ENCODE results near the gene OCRL.

The OCRL gene

DNA sequence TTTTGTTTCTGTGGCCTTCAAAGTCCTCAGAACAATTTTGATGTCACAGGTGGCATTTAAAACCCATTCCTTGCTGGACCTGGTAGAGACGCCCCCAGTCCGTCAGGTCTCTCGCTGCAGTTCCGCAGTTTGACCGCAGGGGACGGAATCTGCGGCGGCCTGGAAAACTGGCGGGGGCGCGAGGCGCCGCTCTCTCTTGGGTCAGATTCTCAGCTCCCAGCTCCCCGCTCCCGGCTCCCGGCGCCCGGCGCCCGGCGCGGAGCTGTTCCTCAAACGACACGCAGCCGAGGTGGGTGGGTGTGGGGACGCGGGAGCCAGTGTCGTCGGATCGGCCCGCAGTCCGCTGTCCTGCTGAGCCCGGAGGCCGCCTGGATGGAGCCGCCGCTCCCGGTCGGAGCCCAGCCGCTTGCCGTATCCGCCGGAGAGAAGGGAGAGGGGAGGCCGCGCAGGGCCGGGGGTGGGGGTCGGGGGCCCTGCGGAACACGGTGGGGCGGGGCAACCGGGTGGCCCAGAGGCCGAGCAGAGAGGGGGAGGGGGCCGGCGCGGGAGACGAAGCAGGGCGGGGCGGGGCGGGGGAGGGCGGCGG lies at the start of gene OCRL:
OCRL (plus strand) TSS at position 192 of the 586 bp plus-strand sequence; CDS start at position 373, 181 bp downstream.
- peak; percentile 84 for DNase-seq

DNA sequence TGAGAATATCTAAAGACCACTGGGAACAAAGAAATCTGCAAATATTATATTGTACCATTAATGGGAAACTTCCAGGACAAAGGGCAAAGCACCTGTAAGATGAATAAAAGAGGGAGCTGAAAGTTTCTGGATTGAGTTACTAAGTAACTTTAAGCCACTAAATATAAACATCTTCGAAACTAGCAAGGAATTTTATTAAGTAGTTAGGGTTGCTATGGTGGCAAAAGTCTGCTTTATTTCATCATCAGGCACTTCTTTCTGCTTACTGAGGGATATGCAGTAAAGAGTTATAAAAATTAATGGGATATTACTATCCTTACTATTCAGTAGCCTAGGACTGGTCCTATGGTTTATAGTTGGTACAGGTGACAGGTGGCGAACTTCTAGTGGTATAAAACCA lies 49.7 kb upstream of the OCRL start:
- DNase-seq: no peak

DNA sequence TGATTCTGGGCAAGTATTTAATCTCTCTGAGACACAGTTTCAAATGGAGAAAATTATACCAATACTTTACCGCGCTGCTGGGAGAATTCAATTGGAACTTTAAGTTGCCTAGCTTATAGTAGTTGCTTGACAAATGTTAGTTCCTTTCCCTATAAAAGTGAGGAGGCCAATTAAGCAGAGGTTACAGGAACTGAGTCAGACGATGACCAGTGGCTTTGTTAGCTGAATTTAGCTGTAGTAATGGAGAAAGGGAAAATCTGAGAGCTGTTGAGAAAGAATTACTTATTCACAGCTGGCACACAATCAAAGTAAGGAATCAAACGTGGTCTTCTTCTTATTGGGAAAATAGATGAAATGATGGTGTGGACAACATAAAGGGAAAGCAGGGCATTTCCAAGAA lies 46.4 kb upstream of the OCRL start:
- DNase-seq: no peak

DNA sequence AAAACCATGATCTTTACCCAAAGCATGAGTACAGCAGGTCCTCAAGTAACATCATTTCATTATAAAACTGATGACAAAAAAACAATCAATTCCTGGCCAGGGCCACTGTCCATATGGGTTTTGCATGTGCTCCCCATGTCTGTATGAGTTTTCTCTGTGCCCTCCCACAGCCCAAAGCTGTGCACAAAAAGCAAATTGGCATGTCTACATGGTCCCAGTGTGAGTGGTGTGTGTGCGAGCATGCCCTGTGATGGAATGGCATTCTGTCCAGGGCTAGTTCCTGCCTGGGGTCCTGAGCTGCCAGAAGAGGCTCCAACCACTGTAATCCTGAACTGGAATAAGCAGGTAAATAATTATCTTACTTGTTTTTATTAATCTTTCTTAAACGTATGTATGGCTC lies 45.2 kb upstream of the OCRL start:
- no peak for DNase-seq

DNA sequence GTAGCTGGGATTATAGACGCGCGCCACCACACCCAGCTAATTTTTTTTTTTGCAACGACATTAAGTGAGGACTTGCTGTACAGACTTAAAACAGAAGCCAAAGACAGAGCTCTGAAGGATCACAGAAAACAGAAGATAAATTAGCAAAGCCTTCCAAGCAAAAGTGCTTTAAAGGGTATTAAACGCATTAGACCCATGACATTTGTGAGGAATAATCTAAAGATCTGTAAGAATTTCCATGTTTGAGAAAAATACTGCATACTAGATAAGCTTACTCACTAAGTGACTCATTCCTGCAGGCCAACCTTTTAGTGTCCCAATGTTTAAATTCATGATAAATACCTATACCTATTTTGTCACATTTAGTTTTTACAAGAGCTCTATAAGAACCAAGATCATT lies 44.2 kb upstream of the OCRL start:
- no peak for DNase-seq

DNA sequence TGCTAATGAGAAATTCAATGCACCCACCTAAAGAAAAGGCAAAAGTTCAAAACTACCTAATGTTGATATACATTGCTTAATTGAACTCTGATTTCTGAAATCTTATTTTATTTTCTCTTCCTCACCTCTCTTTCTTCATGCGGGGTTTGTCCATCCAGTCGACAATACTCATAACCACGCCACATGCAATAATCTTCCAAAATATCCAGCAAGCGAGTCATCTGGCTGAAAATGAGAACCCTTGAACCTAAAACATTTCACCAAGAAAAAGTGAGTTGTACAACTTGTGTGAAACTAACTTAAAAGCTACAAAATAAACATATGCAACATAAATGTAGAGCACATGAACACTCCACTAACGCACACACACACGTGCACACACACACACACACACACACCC lies 43.4 kb upstream of the OCRL start:
- DNase-seq: no peak

DNA sequence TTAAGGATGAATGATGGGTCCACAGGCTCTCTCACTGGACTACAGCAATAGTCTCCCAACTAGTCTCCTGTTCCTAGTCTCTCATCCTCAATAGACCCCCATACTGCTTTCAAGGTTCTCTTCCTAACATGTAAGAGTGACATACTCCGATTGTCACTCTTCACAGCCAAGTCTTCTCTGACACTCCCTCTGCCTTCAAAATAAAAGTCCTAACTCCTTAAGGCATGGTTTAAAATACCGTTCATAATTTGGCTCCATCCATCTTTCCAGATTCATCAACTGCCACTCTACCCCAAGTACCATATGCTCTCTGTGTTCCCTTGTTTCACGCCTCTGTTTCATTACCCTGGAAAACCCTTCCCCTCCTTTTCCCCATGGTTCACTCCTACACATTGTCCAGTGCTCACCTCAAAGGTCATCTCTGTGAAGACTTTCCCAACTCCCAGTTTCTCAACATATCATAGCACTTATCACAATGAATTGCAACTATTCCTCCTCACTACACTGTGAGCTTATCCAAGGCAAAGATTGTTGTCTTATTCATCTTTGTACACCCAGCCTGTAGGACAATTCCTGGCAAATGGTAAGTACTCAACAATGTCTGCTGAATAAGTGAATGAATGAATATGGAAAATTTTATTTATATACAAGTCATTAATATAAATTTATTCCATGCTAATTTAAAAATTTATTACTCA lies 42.8 kb upstream of the OCRL start:
- no peak for DNase-seq

DNA sequence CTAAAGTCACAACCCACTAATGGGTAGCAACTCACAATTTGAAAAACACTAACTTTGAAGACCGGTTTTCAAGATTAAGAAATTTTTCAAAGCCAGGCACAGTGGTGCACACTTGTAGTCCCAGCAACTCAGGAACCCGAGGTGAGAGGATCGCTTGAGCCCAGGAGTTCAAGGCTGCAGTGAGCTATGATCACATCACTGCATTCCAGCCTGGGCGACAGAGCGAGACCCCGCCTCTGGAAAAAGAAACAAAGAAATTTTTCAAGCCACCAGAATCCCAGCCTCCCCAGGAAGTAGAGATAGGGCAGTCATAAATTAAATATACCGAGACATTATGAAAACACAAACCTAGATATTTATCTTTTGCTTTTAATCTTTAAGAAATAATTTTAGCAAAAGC lies 29.7 kb upstream of the OCRL start:
- no peak for DNase-seq

DNA sequence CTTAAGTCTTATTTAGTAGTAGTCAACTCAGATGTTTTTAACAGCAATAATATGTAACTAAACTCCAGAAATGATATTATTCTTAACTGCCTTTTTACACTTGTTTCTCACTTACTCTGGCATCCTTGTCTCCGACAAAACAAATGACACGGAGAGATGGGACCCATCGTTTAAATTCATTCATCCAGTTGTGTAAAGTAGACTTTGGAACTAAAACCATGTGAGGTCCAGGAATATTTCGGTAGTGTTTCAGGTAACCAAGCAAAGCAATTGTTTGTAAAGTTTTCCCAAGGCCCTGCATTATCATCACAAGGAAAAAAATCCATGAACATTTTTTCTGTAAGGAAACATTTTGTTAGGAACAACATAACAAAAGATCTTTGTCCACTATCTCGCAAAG lies 28.4 kb upstream of the OCRL start:
- DNase-seq: no peak

DNA sequence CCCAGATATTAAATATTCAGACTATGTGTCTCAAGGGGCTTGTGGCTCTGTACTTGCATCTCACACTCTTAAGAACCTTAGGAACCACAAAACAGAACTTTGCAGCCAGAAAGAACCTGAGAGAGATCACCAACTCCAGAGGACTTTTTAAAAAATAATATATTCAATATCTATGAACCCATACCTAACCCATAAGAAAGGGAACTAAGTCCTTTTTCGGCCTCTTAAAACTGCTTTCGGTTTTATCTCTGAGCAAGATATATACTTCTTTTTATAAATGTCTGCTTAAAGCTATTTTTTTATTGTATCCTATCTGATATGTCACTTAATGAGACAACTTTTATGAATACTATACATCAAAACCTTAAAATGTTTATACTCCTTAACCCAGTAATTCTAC lies 27.6 kb upstream of the OCRL start:
- no peak for DNase-seq

DNA sequence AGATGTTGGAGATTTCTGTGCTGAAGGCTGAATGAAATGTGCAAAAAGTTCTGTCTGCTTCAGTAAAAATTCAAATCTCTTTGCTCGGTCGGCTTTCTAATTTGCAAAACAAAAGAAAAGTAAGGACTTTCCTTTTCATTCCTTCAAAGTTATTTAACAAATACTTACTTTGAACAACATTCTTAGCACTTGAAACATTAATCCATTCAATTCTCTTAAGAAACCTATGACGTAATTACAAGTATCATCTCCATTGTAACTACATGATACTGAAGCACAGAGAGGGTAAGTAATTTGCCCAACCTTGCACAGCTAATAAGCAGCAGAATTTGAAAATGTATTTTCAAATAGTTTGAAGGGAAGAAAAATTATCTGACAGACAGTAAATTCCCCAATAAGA lies 23.7 kb upstream of the OCRL start:
- no peak for DNase-seq

DNA sequence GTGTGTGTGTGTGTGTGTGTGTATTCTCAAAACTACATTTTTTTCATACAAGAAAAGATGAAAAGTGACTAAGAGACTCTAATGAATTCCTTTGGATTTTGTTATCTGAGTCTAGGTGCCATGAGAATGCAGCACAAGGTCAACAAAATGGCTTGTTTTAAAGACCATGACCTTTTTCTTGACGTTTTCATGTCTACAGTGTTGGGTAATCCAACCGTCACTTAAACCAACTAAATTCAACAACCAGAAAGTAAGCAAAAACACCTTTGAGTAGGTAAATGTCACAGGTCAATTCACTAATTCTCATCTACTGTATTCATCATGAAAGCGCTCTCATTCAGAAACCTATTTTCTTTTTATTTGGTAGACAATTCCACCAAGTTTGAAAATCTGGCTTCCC lies 19.9 kb upstream of the OCRL start:
- DNase-seq: no peak

DNA sequence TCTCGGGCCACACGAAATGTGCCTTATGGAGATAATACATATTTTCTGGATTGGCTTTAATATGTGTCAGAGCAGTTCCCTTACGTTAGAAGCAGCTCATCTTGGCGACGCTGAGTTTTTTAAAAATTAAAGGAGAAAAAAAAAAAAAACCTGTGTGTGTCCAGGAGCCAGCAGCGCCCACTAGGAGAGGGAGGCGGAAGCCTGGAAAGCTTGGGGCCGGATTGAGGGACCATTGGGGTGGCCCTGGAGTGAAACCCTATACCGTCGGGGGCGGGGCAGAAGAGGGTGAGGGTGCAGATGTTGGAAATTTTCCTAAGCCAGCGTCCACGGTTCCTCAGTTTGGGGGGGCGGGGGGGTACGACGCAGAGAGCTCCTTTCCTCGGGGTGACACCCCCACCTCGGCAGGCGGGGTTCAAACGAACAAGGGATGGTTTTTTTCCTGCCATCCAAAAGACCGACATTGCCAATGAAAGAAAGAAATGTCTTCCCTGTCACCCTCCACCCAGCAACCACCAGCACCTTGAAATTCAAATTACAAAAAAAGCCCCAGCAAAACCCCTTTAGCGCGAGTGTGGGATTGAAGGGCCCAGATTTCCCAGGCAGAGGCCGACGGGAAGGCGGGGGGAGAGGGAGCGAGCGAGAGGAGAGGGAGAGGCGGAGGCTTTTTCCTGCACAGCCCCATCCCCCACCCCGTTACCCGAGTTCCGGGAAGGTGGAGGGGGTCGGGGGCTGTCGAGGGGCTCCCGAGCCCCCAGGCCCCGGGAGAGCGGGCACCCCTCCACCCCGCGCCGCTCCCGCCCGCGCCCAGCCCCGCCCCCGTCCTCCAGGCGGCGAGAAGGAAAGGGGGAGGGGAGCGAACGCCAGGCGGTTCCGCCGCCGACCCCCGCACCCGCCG lies 17.6 kb upstream of the OCRL start:
- DNase-seq: peak; percentile 70

DNA sequence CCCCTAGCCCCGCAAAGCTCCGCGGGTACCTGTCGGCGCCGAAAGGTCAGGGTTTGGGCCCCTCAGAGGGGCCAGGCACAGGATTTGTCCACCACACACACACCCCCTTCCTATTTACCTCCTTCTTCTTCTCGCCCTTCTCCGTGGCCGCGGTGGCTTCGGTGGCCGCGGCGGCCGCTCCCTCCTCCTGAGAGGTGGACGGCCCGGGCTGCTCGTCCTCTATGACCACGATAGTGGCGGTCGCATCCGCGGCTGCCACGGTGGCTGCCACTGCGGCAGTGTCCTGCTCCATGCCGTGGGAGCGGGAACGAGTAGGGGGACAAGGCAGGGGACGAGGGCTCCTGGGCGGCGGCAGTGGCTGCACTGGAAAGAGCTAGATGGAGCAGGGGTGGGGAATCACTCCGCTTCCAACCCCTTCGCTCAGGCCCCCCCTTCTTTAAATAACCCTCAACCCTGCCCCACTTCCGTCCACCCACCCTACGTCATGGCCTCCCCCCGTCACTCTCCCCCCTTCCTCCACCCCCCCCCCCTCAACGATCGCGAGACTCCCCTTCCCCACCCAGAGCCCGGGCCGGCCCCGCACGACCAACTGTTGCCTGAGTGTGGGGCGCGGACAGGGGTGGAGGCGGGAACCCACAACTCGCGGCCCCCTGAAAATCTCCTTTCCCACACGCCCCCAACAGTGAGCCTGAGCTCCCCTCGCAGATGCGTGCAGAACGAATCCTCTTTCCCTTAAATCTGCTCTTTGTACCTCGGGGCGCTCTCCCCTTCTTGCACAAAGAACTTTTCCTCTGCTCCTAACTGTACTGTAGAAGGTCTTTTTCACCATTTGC lies 16.8 kb upstream of the OCRL start, which contains the start of gene SMARCA1:
SMARCA1 (minus strand) TSS at position 412 of the 833 bp plus-strand sequence; CDS start at position 292, 120 bp downstream.
- peak; percentile 79 for DNase-seq

DNA sequence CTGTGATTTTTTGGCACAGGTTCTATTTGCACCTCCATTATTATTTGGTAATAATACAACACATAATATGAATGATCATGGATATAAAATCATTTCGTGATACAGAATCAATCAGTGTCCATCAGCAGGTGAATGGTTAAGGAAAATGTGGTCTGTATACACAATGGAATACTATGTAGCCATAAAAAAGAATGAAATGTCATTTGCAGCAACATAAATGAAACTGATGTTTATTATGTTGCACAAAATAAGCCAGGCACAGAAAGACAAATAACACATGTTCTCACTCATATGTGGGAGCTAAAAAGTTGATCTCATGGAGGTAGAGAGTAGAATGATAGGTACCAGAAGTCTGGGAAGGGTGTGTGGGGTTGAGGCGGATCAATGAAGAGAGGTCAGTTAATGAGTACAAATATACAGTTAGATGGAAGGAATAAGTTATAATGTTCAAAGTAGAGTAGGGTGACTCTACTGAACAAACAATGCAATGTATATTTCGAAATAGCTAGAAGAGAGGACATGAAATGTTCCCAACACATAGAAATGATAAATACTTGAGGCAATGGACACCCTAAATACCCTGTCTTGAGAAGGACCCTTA lies 15.7 kb upstream of the OCRL start:
- DNase-seq: no peak

DNA sequence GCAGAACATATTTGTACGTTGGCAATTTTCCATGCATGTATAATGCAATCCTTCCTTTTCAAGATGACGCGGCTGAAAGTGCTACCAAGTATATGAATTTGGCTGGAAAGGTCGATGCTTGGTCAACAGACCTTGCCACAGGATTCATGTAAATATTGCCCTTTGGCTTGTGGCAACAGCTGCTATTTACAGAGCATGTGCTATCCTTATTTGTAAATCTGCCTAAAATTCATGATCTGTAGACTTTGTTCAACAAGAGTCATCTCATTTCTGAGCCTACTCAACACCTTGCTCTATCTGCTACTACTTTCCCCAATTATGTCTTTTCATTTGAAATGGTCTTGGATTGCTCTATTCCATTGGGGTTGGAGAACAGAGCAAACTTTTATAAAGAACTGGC lies 14.9 kb upstream of the OCRL start:
- DNase-seq: no peak

DNA sequence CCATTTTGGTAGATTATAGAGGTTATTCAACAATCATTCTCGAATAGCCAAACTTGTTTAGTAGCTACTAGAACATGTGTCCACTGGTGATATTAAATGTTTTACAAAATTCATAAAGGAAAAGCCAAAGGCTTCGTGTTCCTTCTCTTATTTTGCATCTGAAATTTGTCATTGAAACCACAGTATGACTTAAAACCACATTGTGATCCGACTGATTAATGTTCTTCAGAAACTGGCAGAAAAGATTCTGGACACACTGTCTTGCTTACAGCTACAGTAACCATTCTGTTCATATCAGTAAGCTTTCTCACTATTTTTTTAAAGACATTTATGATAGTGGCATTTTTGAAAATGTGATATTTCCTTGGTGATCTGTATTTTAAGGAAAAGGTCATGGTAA lies 14.2 kb upstream of the OCRL start:
- no peak for DNase-seq

DNA sequence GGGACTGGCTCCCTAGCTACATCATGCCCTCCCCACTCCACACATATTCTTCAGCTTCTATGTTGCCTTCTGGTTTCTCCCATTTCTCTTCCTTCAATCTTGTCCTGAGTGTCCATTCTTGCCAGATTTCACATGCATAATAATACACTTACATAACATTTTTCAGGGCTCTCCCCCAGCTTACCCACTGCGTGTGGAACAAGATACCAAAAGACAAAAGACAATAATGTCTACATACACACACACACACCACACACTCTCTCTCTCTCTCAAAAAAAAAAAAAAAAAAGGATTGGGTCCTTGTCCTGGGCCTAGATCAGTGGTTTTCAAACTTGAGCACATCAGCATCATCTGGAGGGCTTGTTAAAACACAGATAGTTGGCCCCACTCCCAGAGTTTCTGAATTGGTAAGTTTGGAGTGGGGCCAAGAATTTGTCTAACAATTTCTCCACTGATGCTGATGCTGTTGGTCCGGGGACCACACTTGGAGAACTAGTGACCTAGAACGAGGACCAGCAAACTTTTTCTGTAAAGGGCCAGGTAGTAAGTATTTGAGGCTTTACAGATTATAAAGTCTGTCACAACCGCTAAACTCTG lies 10.3 kb upstream of the OCRL start:
- no peak for DNase-seq

DNA sequence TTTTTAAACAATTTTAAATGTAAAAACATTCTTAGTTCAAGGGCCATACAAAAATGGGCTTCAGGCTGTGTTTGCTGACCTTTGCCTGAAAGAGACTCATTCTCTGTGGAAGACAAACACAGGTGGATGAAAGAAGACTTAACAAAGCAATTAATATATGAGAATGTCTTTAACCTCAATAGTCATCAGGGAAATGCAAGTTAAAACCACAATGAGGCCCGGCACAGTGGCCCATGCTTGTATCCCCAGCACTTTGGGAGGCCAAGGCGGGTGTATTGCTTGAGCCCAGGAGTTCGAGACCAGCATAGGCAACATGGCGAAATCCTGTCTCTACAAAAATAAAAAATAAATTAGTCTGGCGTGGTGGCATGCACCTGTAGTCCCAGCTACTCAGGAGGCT lies 9.6 kb upstream of the OCRL start:
- no peak for DNase-seq

DNA sequence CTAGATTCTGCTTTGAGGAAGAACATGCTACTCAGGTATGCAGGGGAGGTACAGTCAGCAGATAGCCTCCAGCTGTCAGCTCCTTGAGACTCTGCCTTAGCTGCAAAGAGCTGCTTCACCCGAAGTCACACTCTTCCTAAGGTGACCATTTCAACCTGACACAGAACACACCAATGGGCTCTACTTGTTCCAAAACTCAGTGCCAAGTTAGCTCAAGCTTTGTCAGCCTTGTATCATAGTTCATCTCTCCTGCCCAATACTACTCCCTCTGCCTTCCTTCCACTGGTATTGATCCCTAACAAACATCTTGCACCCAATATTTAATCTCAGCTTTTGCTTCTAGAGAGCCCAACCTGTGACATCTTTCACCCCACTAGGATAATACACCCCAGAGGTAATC lies 8.9 kb upstream of the OCRL start:
- peak; percentile 51 for DNase-seq

DNA sequence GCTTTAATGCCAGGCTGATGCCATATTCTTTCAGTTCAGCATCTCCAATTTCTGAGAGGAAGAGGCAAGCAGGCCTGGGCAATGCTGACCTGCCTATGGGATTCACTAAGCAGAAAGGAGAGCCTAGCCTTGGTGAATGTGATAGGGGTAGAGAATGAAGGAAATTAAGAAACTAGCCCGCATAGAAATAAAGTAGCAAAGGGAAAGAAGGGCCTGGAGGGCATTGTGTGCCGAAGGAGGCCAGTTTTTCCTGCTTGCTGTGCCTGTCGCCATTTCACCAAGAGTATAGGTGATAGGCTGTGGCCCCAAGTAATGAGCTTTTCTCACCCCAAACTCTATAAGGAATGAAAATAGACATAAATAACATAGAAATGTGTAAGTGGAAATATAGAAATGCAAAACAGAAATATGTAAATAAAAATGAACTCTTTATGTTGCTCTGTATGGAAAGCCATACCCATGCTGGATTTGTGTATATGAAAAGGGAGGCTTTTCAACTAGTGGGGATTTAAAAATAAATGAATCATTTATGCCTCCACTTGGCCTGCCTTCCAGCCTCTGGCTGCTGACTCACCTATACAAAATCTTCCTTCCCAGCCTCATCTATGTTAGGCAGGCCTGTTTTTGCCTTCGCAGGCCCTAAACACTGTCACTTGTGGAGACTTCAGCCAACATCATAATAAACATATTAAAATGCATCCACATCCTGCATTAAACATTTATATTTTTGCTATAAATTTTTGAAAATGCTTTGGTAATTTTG lies 5.1 kb upstream of the OCRL start:
- DNase-seq: no peak
